ENCODE results near the gene SLC25A23. TPM values are rescaled to one million over a fixed set of nuclear protein-coding genes. Genes with fewer than 3 reads are reported as not detected.

Gene SLC25A23
- total and polyA plus RNA-seq, 2 of the 8 experiments (the other 6 are each of a cell fraction or from before 2014, with no cell fraction given), result 18.0 to 48.1 TPM

- ChIA-PET POLR2A (ENCODE audit: partially characterized antibody) (no interaction called here), CTCF (ENCODE audit: partially characterized antibody) (interaction anchor here (1.0 kb wide), 1 partner anchor 11 kb away, joined by 3 read pairs; no protein-coding TSS in a partner anchor)
- no peak overlapping the region for H3K23ac ChIP-seq (ENCODE audit: insufficient read length)
- H3K18ac ChIP-seq (ENCODE audit: extremely low read depth, low read length), result no peak overlapping the region
- H2BK120ac ChIP-seq (replicated peaks; ENCODE audit: low read depth, low read length), result no peak overlapping the region
- no peak overlapping the region for H2BK15ac ChIP-seq (ENCODE audit: low read length)
- DNase-seq (ENCODE audit: low read depth in 1 of 2, low spot score in 2 of 2), result no peak
- H2BK5ac ChIP-seq (ENCODE audit: low read depth, low read length), result no peak overlapping the region
- H3K27ac ChIP-seq (ENCODE audit: low read depth, low read length), result no peak overlapping the region
- H2BK20ac ChIP-seq (ENCODE audit: low read length), result no peak overlapping the region
- no peak overlapping the region for H4K91ac ChIP-seq (replicated peaks; ENCODE audit: insufficient read length, low read length)
- H3K23me2 ChIP-seq (ENCODE audit: low read depth, low read length), result no peaks in the 10 kb centered on the region
- H2AFZ ChIP-seq (ENCODE audit: low read length), result no peak overlapping the region
- WGBS, 2 experiments (ENCODE audit: extremely low coverage in 1 of 2, insufficient coverage in 1 of 2, insufficient read length in 1 of 2, insufficient replicate concordance in 2 of 2, low coverage in 1 of 2, low lambda C conversion rate in 2 of 2, missing lambda C conversion rate in 1 of 2), result 80% methylated on average over 3 of the region's 3 CpGs; no CpG with 5 or more reads in 1 of the 2 experiments
- no peak overlapping the region for H3K4me2 ChIP-seq (ENCODE audit: insufficient read depth in 1 of 2, low read depth in 2 of 2, low read length in 2 of 2)
- H3K56ac ChIP-seq (replicated peaks; ENCODE audit: insufficient read length, low read depth, low read length), result no peak overlapping the region
- peaks cover 0 to 9% (median 0%) of the 10 kb centered on the region in 4 experiments; a peak in 1 of 8 replicates for H3K36me3 ChIP-seq (ENCODE audit: control insufficient read depth in 2 of 4, insufficient read depth in 4 of 4, low read length in 3 of 4)
- no peak overlapping the region for H2BK12ac ChIP-seq (ENCODE audit: low read depth, low read length)
- H3K4me3 ChIP-seq (ENCODE audit: extremely low read depth in 1 of 4, insufficient read depth in 2 of 4, low read depth in 3 of 4, low read length in 4 of 4), result no peak overlapping the region
- FAIRE-seq, result no peak
- H4K5ac ChIP-seq (ENCODE audit: insufficient read length, low read depth, low read length), result no peak overlapping the region
- no peak overlapping the region for H3K14ac ChIP-seq (ENCODE audit: insufficient read length)
- H3K4ac ChIP-seq (replicated peaks; ENCODE audit: insufficient read length, low read depth, low read length), result no peak overlapping the region
- no peaks in the 10 kb centered on the region for H4K20me1 ChIP-seq (replicated peaks in 1 of 2; ENCODE audit: control insufficient read depth in 1 of 2, insufficient read depth in 2 of 2, low read length in 2 of 2)
- no peak overlapping the region for H4K8ac ChIP-seq (ENCODE audit: extremely low read depth, insufficient read depth, low read length)
- TF ChIP-seq POLR2AphosphoS5 (IDR thresholded peaks at IDR 0.05; ENCODE audit: low read depth, low read length) (no peak), SIX5 (IDR thresholded peaks at IDR 0.05; ENCODE audit: low read depth, low read length) (no peak), NRF1 (IDR thresholded peaks at IDR 0.05; ENCODE audit: low read depth, low read length) (no peak), TAF7 (optimal IDR thresholded peaks at IDR 0.05; ENCODE audit: borderline replicate concordance, low read depth, low read length) (no peak), CHD1 (IDR thresholded peaks at IDR 0.05; ENCODE audit: low read depth, low read length) (no peak), CTBP2 (IDR thresholded peaks at IDR 0.05; ENCODE audit: borderline replicate concordance, insufficient read depth, insufficient read length, low read length) (no peak), SIN3A (conservative IDR thresholded peaks at IDR 0.05 in 1 of 2, IDR thresholded peaks at IDR 0.05 in 1 of 2; ENCODE audit: low read depth in 1 of 2, low read length in 2 of 2) (no peak)
- no peaks in the 10 kb centered on the region for H3K79me2 ChIP-seq (ENCODE audit: control insufficient read depth in 1 of 2, insufficient read depth in 2 of 2, low read length in 2 of 2)
- H2AK5ac ChIP-seq (ENCODE audit: low read depth, low read length), result no peak overlapping the region
- H3K9me3 ChIP-seq (ENCODE audit: insufficient read depth in 2 of 2, low read depth in 1 of 2, low read length in 1 of 2), result no peaks in the 10 kb centered on the region
- H3K9ac ChIP-seq (replicated peaks in 1 of 4; ENCODE audit: extremely low read depth in 1 of 4, low read depth in 3 of 4, low read length in 3 of 4), result no peak overlapping the region
- H3K4me1 ChIP-seq (replicated peaks in 1 of 4; ENCODE audit: control insufficient read depth in 3 of 4, insufficient read depth in 4 of 4, low read length in 3 of 4), result no peaks in the 10 kb centered on the region
- no peaks in the 10 kb centered on the region for H3K79me1 ChIP-seq (ENCODE audit: low read depth, low read length)
- H3K27me3 ChIP-seq (replicated peaks in 1 of 4; ENCODE audit: control insufficient read depth in 3 of 4, extremely low read depth in 1 of 4, insufficient read depth in 3 of 4, low read length in 3 of 4), result no peaks in the 10 kb centered on the region
Measured at GRCh38 chr19:6448045-6448444, 11.5 kb downstream of the SLC25A23 start.
